Measurements from ENCODE around the gene PHF19.

PHF19 gene

GRCh38 chr9:120916991-120917880, 40.2 kb upstream of the PHF19 start:
- no peak overlapping the region for H3K9ac ChIP-seq

GRCh38 chr9:120916588-120916987, 39.6 kb upstream of the PHF19 start:
- H3K79me2 ChIP-seq (ENCODE audit: insufficient read depth, low read depth) = no peaks in the 10 kb centered on the region
- H4K20me1 ChIP-seq (ENCODE audit: insufficient read depth) = no peaks in the 10 kb centered on the region
- TF ChIP-seq CTCF (conservative IDR thresholded peaks at IDR 0.05; ENCODE audit: low read depth, low read length) = no peak
- peaks cover 9% of the 10 kb centered on the region for H3K4me1 ChIP-seq (ENCODE audit: low read depth, poor library complexity, severe bottlenecking)
- H2AFZ ChIP-seq (ENCODE audit: low read depth) = no peak overlapping the region
- no peaks in the 10 kb centered on the region for H3K27me3 ChIP-seq (ENCODE audit: insufficient read depth, low read depth)
- H3K27ac ChIP-seq = no peak overlapping the region
- H3K4me3 ChIP-seq (IDR thresholded peaks at IDR 0.05; ENCODE audit: insufficient read depth, low read depth, low read length) = no peak overlapping the region
- H3K36me3 ChIP-seq (ENCODE audit: insufficient read depth) = no peaks in the 10 kb centered on the region
- H3K9ac ChIP-seq = no peak overlapping the region
- no peak overlapping the region for H3K4me2 ChIP-seq

More at GRCh38 chr9:120916991-120917880, 40.2 kb upstream of the PHF19 start:
- Histone ChIP-seq H3K79me2 (ENCODE audit: insufficient read depth, low read depth) (no peaks in the 10 kb centered on the region), H3K4me3 (IDR thresholded peaks at IDR 0.05; ENCODE audit: insufficient read depth, low read depth, low read length) (no peak overlapping the region), H3K4me2 (no peak overlapping the region), H3K36me3 (ENCODE audit: insufficient read depth) (no peaks in the 10 kb centered on the region), H3K4me1 (ENCODE audit: low read depth, poor library complexity, severe bottlenecking) (peaks cover 9% of the 10 kb centered on the region), H3K27me3 (ENCODE audit: insufficient read depth, low read depth) (no peaks in the 10 kb centered on the region), H3K27ac (no peak overlapping the region), H2AFZ (ENCODE audit: low read depth) (no peak overlapping the region), H4K20me1 (ENCODE audit: insufficient read depth) (no peaks in the 10 kb centered on the region)
- TF ChIP-seq CTCF (conservative IDR thresholded peaks at IDR 0.05; ENCODE audit: low read depth, low read length) = no peak

DNA sequence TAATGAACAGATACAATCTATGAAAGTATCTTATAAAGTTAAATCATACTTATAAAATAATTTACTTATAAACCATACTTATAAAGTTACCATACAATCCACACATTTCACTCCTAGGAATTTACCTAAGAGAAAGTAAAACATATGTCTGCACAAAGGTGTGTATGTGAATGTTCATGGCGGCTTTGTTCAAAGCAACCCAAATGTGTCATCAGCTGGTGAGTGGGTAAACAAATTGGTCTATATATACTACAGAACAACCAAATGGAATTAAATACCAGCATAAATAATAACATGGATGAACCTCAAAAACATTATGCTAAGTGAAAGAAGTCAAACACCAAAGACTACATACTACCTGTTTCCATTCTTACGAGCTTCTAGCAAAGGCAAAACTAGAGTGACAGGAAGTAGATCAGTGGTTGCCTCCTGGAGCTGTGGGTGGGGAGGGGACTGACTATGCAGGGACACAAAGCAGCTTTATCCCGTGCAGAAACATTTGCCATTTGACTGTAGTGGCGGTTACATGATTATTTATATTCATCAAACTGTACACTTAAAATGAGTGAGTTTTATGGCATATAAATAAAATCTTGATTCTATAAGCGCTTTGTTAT, 39.0 kb upstream of the PHF19 start:
- Histone ChIP-seq H3K4me3 (IDR thresholded peaks at IDR 0.05; ENCODE audit: insufficient read depth, low read depth, low read length) (no peak overlapping the region), H3K4me1 (ENCODE audit: low read depth, poor library complexity, severe bottlenecking) (peaks cover 9% of the 10 kb centered on the region), H3K27ac (no peak overlapping the region), H3K4me2 (no peak overlapping the region), H3K27me3 (ENCODE audit: insufficient read depth, low read depth) (no peaks in the 10 kb centered on the region), H2AFZ (ENCODE audit: low read depth) (no peak overlapping the region), H3K36me3 (ENCODE audit: insufficient read depth) (no peaks in the 10 kb centered on the region), H3K9ac (no peak overlapping the region), H4K20me1 (ENCODE audit: insufficient read depth) (no peaks in the 10 kb centered on the region), H3K79me2 (ENCODE audit: insufficient read depth, low read depth) (no peaks in the 10 kb centered on the region)
- no peak for TF ChIP-seq CTCF (conservative IDR thresholded peaks at IDR 0.05; ENCODE audit: low read depth, low read length)

GRCh38 chr9:120914953-120915352, 38.0 kb upstream of the PHF19 start:
- Histone ChIP-seq H3K4me3 (IDR thresholded peaks at IDR 0.05; ENCODE audit: insufficient read depth, low read depth, low read length) (no peak overlapping the region), H4K20me1 (ENCODE audit: insufficient read depth) (no peaks in the 10 kb centered on the region), H3K4me2 (no peak overlapping the region), H3K9ac (no peak overlapping the region), H3K36me3 (ENCODE audit: insufficient read depth) (no peaks in the 10 kb centered on the region), H3K27me3 (ENCODE audit: insufficient read depth, low read depth) (no peaks in the 10 kb centered on the region), H3K27ac (no peak overlapping the region), H3K4me1 (ENCODE audit: low read depth, poor library complexity, severe bottlenecking) (no peaks in the 10 kb centered on the region), H2AFZ (ENCODE audit: low read depth) (no peak overlapping the region), H3K79me2 (ENCODE audit: insufficient read depth, low read depth) (no peaks in the 10 kb centered on the region)
- TF ChIP-seq CTCF (conservative IDR thresholded peaks at IDR 0.05; ENCODE audit: low read depth, low read length) = no peak

Data from KMS-11 (cell line).